Inflammatory macrophage treated with lipopolysaccharide for 4 hours (primary cell): ENCODE results near the gene ANAPC13.

Experiments
- DNase-seq: peaks from one replicate; pipeline ENCODE4 v3.0.0-alpha.2; 2020

ANAPC13 gene

GRCh38 chr3:134449277-134449676 is 36.5 kb downstream of the ANAPC13 start:
- peak; percentile 16 for DNase-seq

GRCh38 chr3:134448664-134449063 is 37.1 kb downstream of the ANAPC13 start:
- no peak for DNase-seq

GRCh38 chr3:134447351-134447750 is 38.4 kb downstream of the ANAPC13 start:
- DNase-seq, result no peak

- peak; percentile 74 for DNase-seq
Observed at GRCh38 chr3:134446800-134447199, 39.0 kb downstream of the ANAPC13 start.

- DNase-seq, result peak; percentile 42
Observed at GRCh38 chr3:134445636-134446035, 40.1 kb downstream of the ANAPC13 start.

GRCh38 chr3:134445095-134445494 is 40.7 kb downstream of the ANAPC13 start:
- DNase-seq, result no peak

- no peak for DNase-seq
Observed at GRCh38 chr3:134441821-134442220, 44.0 kb downstream of the ANAPC13 start.

GRCh38 chr3:134441321-134441720 is 44.5 kb downstream of the ANAPC13 start:
- no peak for DNase-seq

- DNase-seq, result no peak
Observed at GRCh38 chr3:134437211-134437752, 48.5 kb downstream of the ANAPC13 start.

- no peak for DNase-seq
Observed at GRCh38 chr3:134432236-134432635, 53.5 kb downstream of the ANAPC13 start.

- no peak for DNase-seq
Observed at GRCh38 chr3:134430950-134431445, 54.8 kb downstream of the ANAPC13 start.

- no peak for DNase-seq
Observed at GRCh38 chr3:134430174-134430573, 55.6 kb downstream of the ANAPC13 start.

- DNase-seq, result no peak
Observed at GRCh38 chr3:134428401-134428800, 57.4 kb downstream of the ANAPC13 start.
